Psoas muscle (tissue), 8 donors: Measurements from ENCODE around the gene COMMD6. TPM values are rescaled to one million over a fixed set of nuclear protein-coding genes. Genes with fewer than 3 reads are reported as not detected.
"Not testable (repeated sequence)": the region's sequence is repeated elsewhere in the genome, so short reads cannot be mapped to it uniquely, and the experiment has no call there.

ENCODE experiments used
- ATAC-seq, 4 donors: fragments of 200-7000 bp; cut with Tn5 transposase; one replicate each; pipeline ENCODE4 v1.9.1; 2020; ENCODE audit warnings: moderate library complexity in 3 of 4, mild to moderate bottlenecking in 2 of 4
- DNase-seq, 2 donors: peaks; one replicate each; pipeline ENCODE4 v3.0.0-alpha.2; 2020
- H3K27ac ChIP-seq: fragments of 200-600 bp; one replicate; pipeline ENCODE4 v1.8.0; 2022
- H3K27me3 ChIP-seq, 3 donors: fragments of 200-600 bp in 1 of 3; one replicate each; pipeline versions ENCODE4 v1.6.1 to v1.8.0; 2013 to 2022; ENCODE audit warnings: low read length in 2 of 3, mild to moderate bottlenecking in 2 of 3, moderate library complexity in 1 of 3; ENCODE audit not compliant: insufficient read depth in 3 of 3
- H3K36me3 ChIP-seq, 2 donors: fragments of 200-600 bp in 1 of 2; one replicate each; pipeline versions ENCODE4 v1.6.1 to v1.8.0; 2013 to 2022; ENCODE audit warnings: low read depth in 1 of 2, mild to moderate bottlenecking in 1 of 2, moderate library complexity in 1 of 2; ENCODE audit not compliant: insufficient read depth in 1 of 2
- H3K4me1 ChIP-seq: fragments of 200-600 bp; one replicate; pipeline ENCODE4 v1.8.0; 2022
- H3K4me3 ChIP-seq: fragments of 200-600 bp; one replicate; pipeline ENCODE4 v1.8.0; 2022; ENCODE audit warnings: mild to moderate bottlenecking
- H3K9me3 ChIP-seq: fragments of 200-600 bp; one replicate; pipeline ENCODE4 v1.8.0; 2022
- WGBS, 3 donors: extraction: QIAGEN DNeasy Blood & Tissue Kit; methylation state at CpG; one replicate each; pipeline versions ENCODE4 v1.1.6 to v1.1.7; 2013; 5-methylcytosine and 5-hydroxymethylcytosine counted together
- intact Hi-C, 2 donors: fragments of 100-400 bp; cut with DNase I; formaldehyde crosslinking; loops; one replicate each; pipeline versions ENCODE4 v1.11.0 to v1.14.2; 2022
- polyA plus RNA-seq, 3 donors: library from polyadenylated mRNA; stranded (reverse); fragments of 200-250 nt; gene quantifications; one replicate each; pipeline ENCODE4 v1.2.3, GENCODE V29; 2013
- total RNA-seq, 4 donors: library from RNA; stranded (reverse); fragmentation: NEBNext Ultra II Directional in 2 of 4; extraction: Animal tissue kit (Norgen Biotek cat#: 25700) in 2 of 4; gene quantifications; one replicate each; pipeline versions ENCODE4 v1.2.1 to v1.2.4, GENCODE V29; 2021 to 2023
- TF ChIP-seq, protein P1 (sequence below): fragments of 200-600 bp; IDR thresholded peaks from one replicate; pipeline ENCODE4 v1.8.0; 2022; ENCODE audit warnings: antibody characterized with exemption
- donor health status: healthy with polysubstance abuse.
- donor health status: DM: no; HTN: no; CAD: no; lungs with moderate emphysema.
- donor health status: Bipolar disorder and iron deficiency.
- donor health status: healthy.
- donor health status: DM: yes; HTN: yes; CAD: no.
- donor health status: DM: no; HTN: no; CAD: no.
- donor health status: DM: no; HTN: no; CAD: no.
- donor health status: DM: yes; HTN: yes; CAD: no.

Gene COMMD6
- total and polyA plus RNA-seq, 7 donors = 34.1 to 80.6 (median 46.8) TPM

DNA sequence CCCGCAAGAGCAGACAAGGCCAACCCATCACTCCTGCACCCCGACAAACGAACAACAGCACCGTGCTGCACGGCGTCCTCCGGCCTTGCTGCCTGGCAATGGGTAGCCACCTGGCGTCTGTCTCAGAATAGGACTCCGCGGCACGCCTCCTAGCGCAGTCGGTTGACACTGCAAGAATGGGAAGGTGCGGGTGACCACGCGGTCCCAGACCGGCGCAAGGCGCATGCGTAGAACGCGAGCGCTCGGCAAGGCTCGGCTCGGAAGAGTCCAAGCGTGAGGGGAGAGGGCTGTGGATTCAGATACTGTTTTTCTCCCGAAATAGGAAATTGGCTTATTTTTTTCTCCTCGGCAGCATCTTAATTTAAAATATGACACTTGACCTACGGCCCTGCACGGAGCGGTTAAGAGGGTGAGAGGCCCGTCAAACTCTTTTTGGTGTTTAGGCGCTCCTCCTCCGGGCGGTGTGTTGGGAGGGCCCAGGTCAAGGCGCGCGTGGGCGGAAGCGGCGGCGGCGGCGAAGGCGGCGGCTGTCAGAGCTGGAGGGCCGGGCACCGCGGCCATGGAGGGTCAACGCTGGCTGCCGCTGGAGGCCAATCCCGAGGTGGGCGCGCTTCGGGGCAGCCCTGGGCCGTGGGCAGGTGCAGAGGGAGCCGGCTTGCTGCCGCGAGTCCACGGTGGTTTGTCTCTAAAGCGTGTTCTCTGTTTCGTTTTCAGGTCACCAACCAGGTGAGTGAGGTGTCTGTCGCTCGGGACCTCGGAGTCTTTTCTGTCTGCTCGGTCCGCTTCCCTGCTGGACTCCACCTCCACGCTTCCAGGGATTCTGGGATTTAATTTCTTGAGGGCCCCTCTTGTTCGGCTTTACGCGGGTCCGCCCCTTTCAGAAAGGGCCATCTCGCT is 11.9 kb upstream of the COMMD6 start, which contains the start of gene UCHL3:
TSS of gene UCHL3 (plus strand) at position 530 of the 897 bp plus-strand sequence. CDS start at position 560, 30 bp downstream.
- no peaks in the 10 kb centered on the region for H3K9me3 ChIP-seq
- ATAC-seq (peak; percentile 97), DNase-seq (peak; percentile 97 to 99)
- H3K4me3 ChIP-seq = peak within 1 kb of the TSS; percentile 85
- TF ChIP-seq, protein P1, sequence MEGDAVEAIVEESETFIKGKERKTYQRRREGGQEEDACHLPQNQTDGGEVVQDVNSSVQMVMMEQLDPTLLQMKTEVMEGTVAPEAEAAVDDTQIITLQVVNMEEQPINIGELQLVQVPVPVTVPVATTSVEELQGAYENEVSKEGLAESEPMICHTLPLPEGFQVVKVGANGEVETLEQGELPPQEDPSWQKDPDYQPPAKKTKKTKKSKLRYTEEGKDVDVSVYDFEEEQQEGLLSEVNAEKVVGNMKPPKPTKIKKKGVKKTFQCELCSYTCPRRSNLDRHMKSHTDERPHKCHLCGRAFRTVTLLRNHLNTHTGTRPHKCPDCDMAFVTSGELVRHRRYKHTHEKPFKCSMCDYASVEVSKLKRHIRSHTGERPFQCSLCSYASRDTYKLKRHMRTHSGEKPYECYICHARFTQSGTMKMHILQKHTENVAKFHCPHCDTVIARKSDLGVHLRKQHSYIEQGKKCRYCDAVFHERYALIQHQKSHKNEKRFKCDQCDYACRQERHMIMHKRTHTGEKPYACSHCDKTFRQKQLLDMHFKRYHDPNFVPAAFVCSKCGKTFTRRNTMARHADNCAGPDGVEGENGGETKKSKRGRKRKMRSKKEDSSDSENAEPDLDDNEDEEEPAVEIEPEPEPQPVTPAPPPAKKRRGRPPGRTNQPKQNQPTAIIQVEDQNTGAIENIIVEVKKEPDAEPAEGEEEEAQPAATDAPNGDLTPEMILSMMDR = peak; percentile 87
- H3K36me3 ChIP-seq = peaks cover 0 to 7% of the 10 kb centered on the region in 2 donors
- no peaks in the 10 kb centered on the region for H3K27me3 ChIP-seq
- peaks cover 14% of the 10 kb centered on the region for H3K4me1 ChIP-seq
- peak within 1 kb of the TSS; percentile 92 for H3K27ac ChIP-seq
- WGBS, 3 donors = 0 to 1% (median 0%) methylated on average over 66 to 74 of the region's 74 CpGs
- intact Hi-C loops = loop anchor here (5.0 to 10.0 kb wide), 2 partner anchors 67 to 175 kb away; partner anchors contain the start of gene TBC1D4 (in 1 of the 2)

DNA sequence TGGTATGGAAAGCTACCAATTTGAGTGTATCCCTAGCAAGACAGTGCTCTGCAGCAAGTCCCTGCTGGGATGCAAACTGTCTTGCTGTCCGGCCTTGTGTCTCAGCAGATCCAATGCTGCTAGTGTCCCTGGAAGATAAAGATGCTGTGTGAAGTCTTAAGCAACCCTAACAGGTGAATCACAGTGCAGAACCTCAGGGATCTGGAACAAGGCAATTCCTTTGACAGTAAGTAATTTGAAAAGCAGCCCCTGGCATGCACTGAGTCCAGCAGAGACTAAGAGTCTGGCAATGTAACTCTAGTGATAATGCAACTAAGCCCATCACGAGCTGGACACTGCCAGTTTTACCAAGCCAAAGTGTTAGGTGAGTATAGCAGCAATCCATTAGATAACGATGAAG is 10.3 kb upstream of the COMMD6 start:
- WGBS, 3 donors = 63 to 86% (median 74%) methylated on average over 3 of the region's 3 CpGs
- Histone ChIP-seq H3K4me1 (peaks cover 14% of the 10 kb centered on the region), H3K4me3 (no peak overlapping the region), H3K27me3 (no peaks in the 10 kb centered on the region), H3K9me3 (no peaks in the 10 kb centered on the region), H3K36me3 (no peaks in the 10 kb centered on the region), H3K27ac (no peak overlapping the region)
- DNase-seq = no peak
- TF ChIP-seq, protein P1 = no peak
- no peak for ATAC-seq
- intact Hi-C loops = loop anchor here (5.0 to 10.0 kb wide), 2 partner anchors 66 to 173 kb away; partner anchors contain the start of gene TBC1D4 (in 1 of the 2)

DNA sequence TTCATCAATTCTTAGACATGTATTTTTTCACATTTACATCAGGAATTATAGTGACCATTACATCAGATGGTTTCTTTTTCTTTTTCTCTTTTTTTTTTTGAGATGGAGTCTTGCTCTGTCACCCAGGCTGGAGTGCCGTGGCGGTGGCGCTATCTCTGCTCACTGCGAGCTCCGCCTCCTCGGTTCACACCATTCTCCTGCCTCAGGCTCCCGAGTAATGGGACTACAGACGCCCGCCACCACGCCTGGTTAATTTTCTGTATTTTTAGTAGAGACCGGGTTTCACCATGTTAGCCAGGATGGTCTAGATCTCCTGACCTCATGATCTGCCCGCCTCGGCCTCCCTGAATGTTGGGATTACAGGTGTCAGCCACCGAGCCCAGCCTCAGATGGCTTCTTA is 7.7 kb upstream of the COMMD6 start:
- intact Hi-C loops = loop anchor here (5.0 to 10.0 kb wide), 2 partner anchors 63 to 171 kb away; partner anchors contain the start of gene TBC1D4 (in 1 of the 2)
- not testable (repeated sequence) for ATAC-seq

DNA sequence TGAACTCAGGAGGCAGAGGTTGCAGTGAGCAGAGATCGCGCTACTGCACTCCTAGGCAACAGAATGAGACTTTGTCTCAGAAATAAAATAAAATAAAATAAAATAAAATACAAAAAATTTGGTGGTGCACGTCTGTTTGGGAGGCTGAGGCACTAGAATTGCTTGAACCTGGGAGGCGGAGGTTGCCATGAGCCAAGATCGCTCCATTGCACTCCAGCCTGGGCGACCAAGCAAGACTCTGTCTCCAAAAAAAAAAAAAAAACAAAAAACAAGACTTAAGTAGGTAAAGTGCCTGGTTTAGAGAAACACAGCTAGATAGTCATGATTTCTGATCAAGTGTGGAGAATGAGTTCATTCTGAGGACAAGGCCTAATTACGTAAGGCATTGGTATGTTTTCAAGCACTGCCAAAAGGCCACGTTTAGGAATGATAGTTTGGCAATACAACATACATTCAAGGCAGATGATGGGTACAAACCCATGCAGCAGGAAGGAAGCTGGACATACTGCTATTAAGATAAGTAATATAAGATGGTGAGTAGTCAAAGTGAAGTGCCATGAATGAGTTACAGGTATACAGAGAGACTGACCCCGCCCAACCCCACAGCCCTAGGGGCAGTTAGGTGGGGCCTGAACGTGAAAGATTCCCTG is 7.2 kb upstream of the COMMD6 start:
- Histone ChIP-seq H3K36me3 (no peaks in the 10 kb centered on the region), H3K27me3 (no peaks in the 10 kb centered on the region), H3K9me3 (no peaks in the 10 kb centered on the region), H3K4me1 (peaks cover 6% of the 10 kb centered on the region), H3K4me3 (no peak overlapping the region), H3K27ac (no peak overlapping the region)
- intact Hi-C loops = loop anchor here (5.0 to 10.0 kb wide), 2 partner anchors 63 to 170 kb away; partner anchors contain the start of gene TBC1D4 (in 1 of the 2)
- ATAC-seq = no peak
- no peak for DNase-seq
- TF ChIP-seq, protein P1 = no peak
- WGBS, 3 donors = 74 to 81% (median 79%) methylated on average over 10 of the region's 10 CpGs

More for the DNA sequence above, 7.7 kb upstream of the COMMD6 start:
- WGBS, 3 donors = 89 to 95% (median 90%) methylated on average over 14 of the region's 14 CpGs
- H3K4me1 ChIP-seq, DNase-seq, H3K4me3 ChIP-seq, H3K9me3 ChIP-seq, H3K27me3 ChIP-seq, H3K36me3 ChIP-seq, H3K27ac ChIP-seq: not testable (repeated sequence)
